LNCAP (cell line): ENCODE measurements around the gene EPS8.

Source experiments
- CTCF ChIP-seq: fragments of 450-650 bp; IDR thresholded peaks from 2 replicates; pipeline ENCODE4 v1.5.1; 2017; ENCODE audit warnings: mild to moderate bottlenecking

The EPS8 gene

GRCh38 chr12:15583804-15584203, 205.4 kb downstream of the EPS8 start:
- TF ChIP-seq CTCF: no peak

DNA sequence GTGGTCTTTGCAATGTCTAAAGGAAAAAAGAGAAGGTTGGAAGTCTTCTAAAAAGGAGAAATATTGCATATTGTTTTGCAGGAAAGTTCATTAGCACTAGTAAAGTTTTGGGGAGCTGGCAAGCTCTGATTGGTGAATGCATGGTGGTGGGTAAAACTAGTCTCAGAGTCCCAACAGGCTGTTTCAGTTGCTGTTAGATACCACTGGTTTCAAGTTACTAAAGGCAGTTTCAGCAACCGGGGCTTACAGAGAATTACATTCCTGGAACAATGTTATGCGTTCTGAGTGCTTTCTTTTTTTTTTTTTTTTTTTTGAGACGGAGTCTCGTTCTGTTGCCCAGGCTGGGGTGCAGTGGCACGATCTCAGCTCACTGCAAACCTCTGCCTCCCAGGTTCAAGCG, 208.2 kb downstream of the EPS8 start:
- no peak for TF ChIP-seq CTCF

DNA sequence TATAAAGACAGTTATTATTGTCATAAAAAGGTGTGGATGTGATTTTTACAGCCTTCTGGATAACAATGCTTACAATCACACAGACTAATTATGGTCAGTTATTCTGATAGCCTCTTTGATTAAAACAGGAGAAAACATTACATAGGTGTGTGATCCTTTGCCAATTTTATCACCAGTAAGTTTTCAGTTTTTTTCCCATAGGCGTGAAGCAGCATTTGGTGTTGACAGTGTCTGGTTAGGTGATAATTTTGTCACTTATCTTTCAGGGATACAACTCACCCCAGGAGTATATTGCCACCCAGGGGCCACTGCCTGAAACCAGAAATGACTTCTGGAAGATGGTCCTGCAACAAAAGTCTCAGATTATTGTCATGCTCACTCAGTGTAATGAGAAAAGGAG, 208.8 kb downstream of the EPS8 start:
- TF ChIP-seq CTCF: no peak

GRCh38 chr12:15575671-15576541, 213.3 kb downstream of the EPS8 start:
- no peak for TF ChIP-seq CTCF

- TF ChIP-seq CTCF: no peak
Measured at GRCh38 chr12:15574353-15574752, 214.8 kb downstream of the EPS8 start.
